HG03575 (cell line): ENCODE results near the gene MATN1.
"Not testable (repeated sequence)": the region's sequence is repeated elsewhere in the genome, so short reads cannot be mapped to it uniquely, and the experiment has no call there.

Source experiments
- ATAC-seq: cut with Tn5 transposase; IDR thresholded peaks from one replicate; pipeline ENCODE4 v1.9.1; 2021; ENCODE audit not compliant: unreplicated experiment, insufficient number of reproducible peaks, low FRiP score; ENCODE audit errors: extremely low read depth

Gene MATN1

DNA sequence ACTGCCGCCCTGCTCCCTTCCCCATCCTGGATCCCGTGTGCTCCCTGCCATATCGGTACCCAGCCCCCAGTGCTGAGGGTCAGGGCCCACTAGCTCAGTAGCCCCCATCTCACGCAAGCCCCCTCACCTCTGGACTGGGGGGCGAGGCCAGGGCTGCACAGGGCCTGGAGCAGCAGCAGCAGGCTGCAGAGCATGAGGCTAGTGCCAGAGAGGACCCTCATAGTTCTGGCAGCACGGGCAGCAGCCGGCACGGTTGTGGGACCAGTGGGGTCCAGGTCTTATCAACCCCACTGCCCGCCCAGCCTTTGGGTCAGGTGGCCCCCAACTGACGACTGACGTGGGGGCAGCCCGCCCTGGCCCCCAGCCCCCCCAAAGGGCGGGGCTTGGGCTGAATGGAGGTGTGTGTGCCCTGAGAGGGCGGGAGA is at the start of gene MATN1:
Gene MATN1, minus strand, starts transcription at position 255 of the 425 bp plus-strand sequence. Its CDS starts 34 bp downstream, at position 221.
- ATAC-seq, result no peak

DNA sequence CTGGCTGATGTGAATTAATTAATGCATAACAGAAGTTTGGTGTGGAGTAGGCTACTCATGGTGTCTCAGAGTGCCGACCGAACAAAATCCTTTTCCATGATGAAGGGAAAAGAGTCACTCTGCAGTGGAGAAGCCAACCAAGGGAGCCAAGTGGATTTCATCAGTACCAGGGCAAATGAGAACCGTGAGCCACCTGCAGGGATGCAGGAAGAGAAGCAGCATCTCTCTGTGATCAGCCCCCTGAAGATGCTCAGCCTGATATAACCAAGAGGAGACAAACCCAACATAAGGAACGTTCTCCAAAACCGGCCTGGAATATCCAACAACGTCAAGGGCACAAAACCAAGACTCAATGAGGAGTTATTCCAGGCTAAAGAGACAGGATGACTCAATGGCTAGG is 47.6 kb upstream of the MATN1 start:
- no peak for ATAC-seq

DNA sequence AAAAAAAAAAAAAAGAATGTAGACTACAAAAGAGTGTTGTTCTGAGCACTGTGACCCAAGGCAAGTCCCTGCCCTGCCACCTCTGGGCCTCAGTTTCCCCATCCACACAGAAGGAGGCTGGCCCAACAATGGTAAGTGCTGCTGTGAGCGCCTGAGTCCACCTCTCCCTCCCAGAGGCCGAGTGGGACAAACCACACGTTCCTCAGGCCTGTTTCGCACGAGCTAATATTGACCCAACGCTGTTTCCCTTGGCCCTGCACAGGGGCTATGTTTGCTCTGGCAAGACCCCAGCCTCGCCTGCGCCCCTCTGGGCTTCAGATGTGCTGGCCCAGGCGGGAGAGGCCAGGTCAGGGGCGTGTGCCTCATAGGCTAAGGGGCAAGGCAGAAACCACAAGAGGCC is 46.8 kb upstream of the MATN1 start:
- ATAC-seq, result no peak

DNA sequence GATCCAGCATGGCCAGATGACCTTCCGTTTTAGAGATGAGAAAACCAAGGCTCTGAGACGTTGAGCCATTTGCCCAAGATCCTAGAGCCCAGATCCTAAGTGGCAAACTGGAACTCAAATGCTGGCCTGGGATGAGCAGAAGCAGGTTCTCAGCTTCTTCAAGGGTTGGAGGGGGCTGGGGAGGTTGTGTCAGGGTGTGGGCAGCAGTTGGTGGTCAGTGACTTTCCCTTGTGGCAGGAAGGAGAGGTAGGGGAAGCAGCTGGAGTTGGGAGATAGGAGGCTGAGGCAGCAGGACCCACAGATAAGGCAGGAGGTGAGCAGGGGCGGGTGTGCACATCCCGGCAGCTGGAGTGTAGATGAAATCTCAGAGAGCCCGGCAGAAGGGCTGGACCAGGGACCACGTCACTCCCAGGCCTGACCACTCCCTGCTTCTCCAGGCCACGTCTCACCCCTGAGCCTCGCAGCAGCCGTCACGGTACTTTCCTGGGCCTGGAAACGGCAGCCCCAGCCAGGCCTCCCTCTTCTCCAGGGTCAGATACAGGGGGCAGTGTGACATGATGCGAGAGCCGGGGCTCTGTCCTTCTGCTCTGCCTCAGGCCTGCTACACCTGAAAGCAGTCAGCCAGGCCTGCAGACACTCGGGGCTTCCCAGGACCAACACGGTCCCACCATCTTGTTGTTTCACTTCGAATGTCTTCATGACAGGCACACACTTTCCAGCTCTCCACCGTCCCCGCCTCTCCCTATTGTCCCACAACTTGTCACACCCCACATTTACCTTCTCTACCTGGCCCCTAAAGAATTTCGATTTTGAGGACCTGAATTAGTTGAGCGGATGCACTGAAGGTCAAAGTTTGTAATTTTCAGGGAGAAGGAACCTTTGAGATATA is 45.7 kb upstream of the MATN1 start:
- ATAC-seq, result no peak

- ATAC-seq, result no peak
Observed at GRCh38 chr1:30768159-30768829, 44.9 kb upstream of the MATN1 start.

GRCh38 chr1:30766948-30767347 is 43.6 kb upstream of the MATN1 start:
- not testable (repeated sequence) for ATAC-seq

- no peak for ATAC-seq
Observed at GRCh38 chr1:30765556-30766434, 42.4 kb upstream of the MATN1 start.

GRCh38 chr1:30764939-30765555 is 41.7 kb upstream of the MATN1 start:
- no peak for ATAC-seq

GRCh38 chr1:30764396-30764795 is 41.0 kb upstream of the MATN1 start:
- no peak for ATAC-seq

DNA sequence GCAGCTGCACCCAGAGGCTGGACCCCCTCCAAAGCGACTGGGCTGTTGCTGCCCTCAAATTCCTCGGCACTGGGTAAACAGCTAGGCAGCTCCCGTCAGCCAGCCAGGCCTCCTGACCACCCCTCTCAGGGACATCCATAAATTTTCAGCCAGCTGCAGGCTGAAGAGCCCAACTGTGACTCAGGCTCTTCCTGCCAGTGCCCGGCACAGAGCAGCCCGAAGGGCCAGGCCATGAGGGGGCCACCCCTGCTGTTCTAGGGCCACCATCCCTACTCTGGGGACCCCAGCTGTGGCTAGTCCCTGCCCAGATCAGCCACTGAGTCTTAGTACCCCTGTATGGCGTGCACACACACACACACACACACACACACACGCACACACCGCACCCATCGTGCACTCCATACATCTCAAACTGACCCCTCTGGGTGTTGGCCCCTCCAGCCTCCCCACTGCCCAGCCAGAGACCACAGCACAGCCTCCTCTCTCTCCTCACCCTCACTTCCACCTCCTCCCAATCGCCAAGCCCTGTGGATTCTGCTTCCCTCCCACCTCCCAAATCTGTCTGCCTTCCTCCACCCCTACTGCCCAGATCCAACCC is 40.4 kb upstream of the MATN1 start:
- ATAC-seq, result no peak

DNA sequence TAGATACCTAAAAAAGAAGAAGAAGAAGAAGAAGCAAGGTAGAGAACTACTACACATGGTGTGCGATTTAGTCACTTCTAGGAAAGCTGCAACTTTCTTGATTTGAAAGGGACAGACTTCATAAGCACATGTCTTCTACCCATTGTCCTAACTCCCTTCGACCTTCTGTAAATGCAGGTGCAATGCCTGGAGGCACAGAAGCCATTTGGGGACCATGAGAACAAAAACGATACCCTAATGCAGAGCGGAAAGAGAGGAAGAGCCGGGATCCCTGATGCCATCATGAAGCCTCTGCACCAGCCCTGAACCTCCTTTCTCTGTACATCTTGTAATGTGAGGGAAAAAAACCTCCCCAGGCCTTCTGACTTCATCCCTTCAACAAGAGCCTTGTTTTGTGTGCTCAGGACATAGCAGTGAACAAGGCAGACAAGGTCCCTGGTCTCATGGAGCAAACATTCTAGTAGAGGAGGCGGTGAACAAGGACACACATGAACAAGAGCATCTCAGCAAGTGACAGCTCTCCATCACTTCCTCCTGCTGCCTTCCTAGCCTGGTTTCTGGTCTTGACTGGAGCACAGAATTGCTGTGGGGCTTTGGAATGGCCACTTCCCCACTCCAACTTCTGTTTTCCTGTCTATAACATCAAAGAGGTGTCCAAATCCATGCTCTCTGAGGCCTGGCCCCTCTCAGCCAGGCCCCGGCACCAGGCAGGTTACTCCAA is 39.7 kb upstream of the MATN1 start:
- no peak for ATAC-seq

DNA sequence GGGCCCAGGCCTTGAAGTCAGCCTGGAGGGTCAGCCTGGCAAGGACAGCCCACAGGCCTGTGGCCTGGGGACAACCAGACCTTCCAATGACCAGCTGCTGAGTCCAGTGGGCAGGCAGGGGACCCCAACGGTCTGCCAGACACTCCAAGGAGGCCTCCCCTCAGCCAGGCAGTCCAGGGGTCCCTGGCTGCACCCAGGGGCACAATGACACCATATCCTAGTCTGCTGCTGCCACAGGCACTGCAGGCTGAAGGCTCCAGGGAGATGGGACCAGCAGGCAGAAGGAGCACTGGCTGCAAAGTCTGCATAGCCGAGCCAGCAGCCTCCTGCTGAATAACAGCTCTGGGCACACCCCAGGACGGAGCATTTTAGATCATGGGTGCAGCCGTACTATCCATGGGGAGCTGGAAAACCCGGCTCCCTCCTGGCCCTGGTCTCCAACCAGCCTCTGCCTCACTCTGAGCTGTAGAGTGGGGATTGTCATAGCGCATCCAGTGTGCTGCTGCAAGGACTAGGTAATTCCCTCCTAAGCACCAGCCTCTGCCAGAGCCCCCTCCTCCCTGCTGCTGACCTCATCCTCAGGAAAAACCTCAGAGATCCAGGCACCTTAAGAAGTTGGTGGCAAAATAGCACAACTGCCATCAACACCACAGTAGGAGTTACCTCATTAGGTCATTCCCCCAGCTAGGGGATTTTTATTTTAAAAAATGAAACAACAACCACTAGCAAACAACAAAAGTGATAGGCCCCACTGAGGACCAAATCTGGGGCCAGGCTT is 39.0 kb upstream of the MATN1 start:
- no peak for ATAC-seq

GRCh38 chr1:30761381-30762151 is 38.2 kb upstream of the MATN1 start:
- ATAC-seq, result no peak

GRCh38 chr1:30760596-30761324 is 37.4 kb upstream of the MATN1 start:
- ATAC-seq, result no peak

DNA sequence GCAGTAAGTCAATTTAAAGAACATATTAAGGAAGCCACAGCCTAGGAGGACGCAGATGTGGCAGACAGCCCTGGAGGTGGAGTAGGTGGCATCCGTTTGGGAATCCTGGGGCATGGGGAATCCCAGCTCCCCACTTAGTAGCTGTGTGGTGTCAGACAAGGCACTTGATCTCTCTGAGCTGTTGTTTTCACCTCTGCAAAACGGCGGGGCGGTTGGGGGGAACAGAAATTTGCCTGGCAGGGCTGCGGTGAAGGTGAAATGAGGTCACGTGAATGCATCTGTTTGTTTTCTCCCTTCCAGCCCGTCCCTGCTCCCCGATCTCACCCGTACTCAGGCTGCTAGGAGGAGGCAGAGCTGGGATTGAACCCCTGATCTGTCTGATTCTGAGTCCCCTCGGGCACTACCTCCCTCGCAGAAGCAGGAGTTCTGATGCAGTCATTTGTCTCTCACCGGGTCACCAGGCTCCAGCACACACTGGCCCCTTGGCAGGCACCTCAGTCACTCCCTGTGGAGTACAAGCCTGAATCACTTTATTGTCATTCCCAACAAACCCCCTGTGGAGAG is 36.4 kb upstream of the MATN1 start:
- ATAC-seq, result no peak
